Measurements from ENCODE around the gene DDI2.

DNA sequence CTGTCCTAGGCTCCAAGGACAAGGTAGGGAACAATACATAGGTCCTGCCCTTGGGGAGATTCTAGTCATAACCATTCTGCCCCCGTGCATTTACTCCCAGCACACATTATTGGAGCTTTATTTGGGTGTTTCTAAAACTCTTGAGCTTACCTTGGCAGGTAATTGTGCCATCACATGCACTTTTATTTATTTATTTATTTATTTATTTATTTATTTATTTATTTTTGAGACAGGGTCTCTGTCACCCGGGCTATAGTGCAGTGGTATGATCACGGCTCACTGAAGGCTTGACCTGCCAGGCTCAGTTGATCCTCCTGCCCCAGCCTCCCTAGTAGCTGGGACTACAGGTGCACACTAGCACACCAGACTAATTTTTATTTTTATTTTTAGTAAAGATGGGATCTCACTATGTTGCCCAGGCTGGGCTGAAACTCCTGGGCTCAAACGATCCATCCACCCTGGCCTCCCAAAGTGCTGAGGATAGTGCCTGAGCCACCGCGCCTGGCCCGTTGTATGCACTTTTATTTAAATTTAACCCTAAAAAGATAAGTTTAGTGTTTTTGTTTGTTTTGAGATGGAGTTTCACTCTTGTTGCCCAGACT is 41.6 kb upstream of the DDI2 start:
- TF ChIP-seq, protein P1, sequence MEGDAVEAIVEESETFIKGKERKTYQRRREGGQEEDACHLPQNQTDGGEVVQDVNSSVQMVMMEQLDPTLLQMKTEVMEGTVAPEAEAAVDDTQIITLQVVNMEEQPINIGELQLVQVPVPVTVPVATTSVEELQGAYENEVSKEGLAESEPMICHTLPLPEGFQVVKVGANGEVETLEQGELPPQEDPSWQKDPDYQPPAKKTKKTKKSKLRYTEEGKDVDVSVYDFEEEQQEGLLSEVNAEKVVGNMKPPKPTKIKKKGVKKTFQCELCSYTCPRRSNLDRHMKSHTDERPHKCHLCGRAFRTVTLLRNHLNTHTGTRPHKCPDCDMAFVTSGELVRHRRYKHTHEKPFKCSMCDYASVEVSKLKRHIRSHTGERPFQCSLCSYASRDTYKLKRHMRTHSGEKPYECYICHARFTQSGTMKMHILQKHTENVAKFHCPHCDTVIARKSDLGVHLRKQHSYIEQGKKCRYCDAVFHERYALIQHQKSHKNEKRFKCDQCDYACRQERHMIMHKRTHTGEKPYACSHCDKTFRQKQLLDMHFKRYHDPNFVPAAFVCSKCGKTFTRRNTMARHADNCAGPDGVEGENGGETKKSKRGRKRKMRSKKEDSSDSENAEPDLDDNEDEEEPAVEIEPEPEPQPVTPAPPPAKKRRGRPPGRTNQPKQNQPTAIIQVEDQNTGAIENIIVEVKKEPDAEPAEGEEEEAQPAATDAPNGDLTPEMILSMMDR (IDR thresholded peaks at IDR 0.05; ENCODE audit: poor library complexity), result no peak
- TF ChIP-seq EZH2phosphoT487 (IDR thresholded peaks at IDR 0.05; ENCODE audit: low read depth, severe bottlenecking, unreplicated experiment), result no peak
